ENCODE data around the gene NDUFAF7. TPM values are rescaled to one million over a fixed set of nuclear protein-coding genes. Genes with fewer than 3 reads are reported as not detected.

Gene NDUFAF7
- polyA plus RNA-seq, 3 donors, result 4.7 to 12.2 (median 5.6) TPM

DNA sequence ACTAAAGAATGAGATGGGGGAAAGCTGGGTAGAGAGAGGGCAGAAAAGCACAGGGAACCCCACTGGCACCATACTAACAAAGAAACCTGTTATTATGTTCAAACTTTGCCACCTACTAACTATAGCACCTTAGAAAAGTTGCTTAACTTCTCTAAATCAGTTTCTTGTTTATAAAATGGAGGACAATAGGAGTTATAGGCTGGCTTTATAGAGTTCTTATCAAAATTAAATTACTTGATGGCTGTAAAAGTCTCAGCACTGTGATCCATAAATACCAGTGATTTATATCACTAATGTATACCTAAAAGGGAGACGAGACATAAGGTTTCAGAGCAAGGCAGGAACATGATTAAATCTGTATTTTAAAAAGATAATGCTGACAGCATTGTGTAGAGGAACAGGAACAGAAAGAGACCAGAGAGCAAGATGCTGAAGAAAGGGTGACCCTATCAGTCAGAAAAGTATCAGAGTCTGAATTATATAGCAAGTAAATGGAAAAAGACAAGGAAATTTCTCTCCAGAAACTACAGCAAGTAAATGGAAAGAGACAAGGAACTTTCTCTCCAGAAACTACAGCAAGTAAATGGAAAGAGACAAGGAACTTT, 64.1 kb downstream of the NDUFAF7 start:
- no peak overlapping the region for H3K9ac ChIP-seq (ENCODE audit: insufficient read depth, low read length, poor library complexity, severe bottlenecking)
- Mint-ChIP-seq H3K4me3 (no peak overlapping the region), H3K27ac (peak overlapping the region in 6 of 7 donors; percentile 11 to 75 (median 55)), H3K4me1 (peaks cover 10% of the 10 kb centered on the region), H3K27me3 (ENCODE audit: low read depth in 3 of 3) (no peaks in the 10 kb centered on the region), H3K36me3 (peaks cover 18 to 33% of the 10 kb centered on the region in 2 donors), H3K9me3 (no peaks in the 10 kb centered on the region)
- H2AFZ ChIP-seq (ENCODE audit: insufficient read depth, low read depth, low read length, poor library complexity, severe bottlenecking), result no peak overlapping the region
- peaks cover 17% of the 10 kb centered on the region for H4K20me1 ChIP-seq (ENCODE audit: insufficient read depth, low read length)
- TF ChIP-seq, protein P1, sequence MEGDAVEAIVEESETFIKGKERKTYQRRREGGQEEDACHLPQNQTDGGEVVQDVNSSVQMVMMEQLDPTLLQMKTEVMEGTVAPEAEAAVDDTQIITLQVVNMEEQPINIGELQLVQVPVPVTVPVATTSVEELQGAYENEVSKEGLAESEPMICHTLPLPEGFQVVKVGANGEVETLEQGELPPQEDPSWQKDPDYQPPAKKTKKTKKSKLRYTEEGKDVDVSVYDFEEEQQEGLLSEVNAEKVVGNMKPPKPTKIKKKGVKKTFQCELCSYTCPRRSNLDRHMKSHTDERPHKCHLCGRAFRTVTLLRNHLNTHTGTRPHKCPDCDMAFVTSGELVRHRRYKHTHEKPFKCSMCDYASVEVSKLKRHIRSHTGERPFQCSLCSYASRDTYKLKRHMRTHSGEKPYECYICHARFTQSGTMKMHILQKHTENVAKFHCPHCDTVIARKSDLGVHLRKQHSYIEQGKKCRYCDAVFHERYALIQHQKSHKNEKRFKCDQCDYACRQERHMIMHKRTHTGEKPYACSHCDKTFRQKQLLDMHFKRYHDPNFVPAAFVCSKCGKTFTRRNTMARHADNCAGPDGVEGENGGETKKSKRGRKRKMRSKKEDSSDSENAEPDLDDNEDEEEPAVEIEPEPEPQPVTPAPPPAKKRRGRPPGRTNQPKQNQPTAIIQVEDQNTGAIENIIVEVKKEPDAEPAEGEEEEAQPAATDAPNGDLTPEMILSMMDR (IDR thresholded peaks at IDR 0.05), result no peak
- H3K9me3 ChIP-seq (replicated peaks in 1 of 2; ENCODE audit: control insufficient read depth in 1 of 2, insufficient read depth in 1 of 2, low read length in 2 of 2), result no peaks in the 10 kb centered on the region
- peaks cover 12 to 31% of the 10 kb centered on the region in 2 donors for H3K36me3 ChIP-seq (replicated peaks in 1 of 2; ENCODE audit: control insufficient read depth in 1 of 2, insufficient read depth in 2 of 2, low read length in 2 of 2)
- no peaks in the 10 kb centered on the region for H3K27me3 ChIP-seq (ENCODE audit: control insufficient read depth in 2 of 2, insufficient read depth in 2 of 2, low read length in 2 of 2)
- peak overlapping the region in 1 of 2 donors; percentile 33 for H3K27ac ChIP-seq (ENCODE audit: low read depth in 1 of 2, low read length in 2 of 2)
- WGBS (ENCODE audit: insufficient coverage), result no CpG with 5 or more reads among the region's 1 CpG
- DNase-seq, result no peak
- no peak overlapping the region for H3K4me2 ChIP-seq (replicated peaks; ENCODE audit: extremely low read depth, low read length, poor library complexity, severe bottlenecking)
- intact Hi-C loops (cut with micrococcal nuclease), result no loop called here
- no peaks in the 10 kb centered on the region for H3K4me1 ChIP-seq (ENCODE audit: control insufficient read depth in 1 of 2, insufficient read depth in 2 of 2, low read length in 2 of 2)
- peaks cover 68% of the 10 kb centered on the region for H3K79me2 ChIP-seq (ENCODE audit: insufficient read depth, low read length)
- no peak overlapping the region for H3K4me3 ChIP-seq (replicated peaks in 1 of 3; ENCODE audit: low read depth in 2 of 3, low read length in 3 of 3)

DNA sequence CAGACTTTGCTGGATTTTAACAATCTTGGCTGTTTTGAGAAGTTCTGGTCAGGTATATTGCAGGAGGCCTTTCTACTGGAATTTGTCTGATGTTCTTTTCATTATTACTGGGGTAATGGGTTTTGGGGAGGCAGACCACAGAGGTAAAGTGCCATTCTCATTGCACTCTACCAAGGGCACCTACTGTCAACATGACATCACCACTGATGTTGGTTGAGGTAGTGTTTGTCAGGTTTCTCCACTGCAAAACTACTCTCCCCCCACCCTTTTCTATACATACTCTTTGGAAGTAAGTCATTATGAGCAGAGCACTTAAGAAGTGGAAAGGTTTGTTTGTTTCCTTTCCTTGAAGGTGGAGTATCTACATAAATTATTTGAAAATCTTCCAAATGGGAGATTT, 66.2 kb downstream of the NDUFAF7 start:
- H3K4me1 ChIP-seq (ENCODE audit: control insufficient read depth in 1 of 2, insufficient read depth in 2 of 2, low read length in 2 of 2), result no peaks in the 10 kb centered on the region
- Mint-ChIP-seq H3K27me3 (ENCODE audit: low read depth in 3 of 3) (no peaks in the 10 kb centered on the region), H3K9me3 (no peaks in the 10 kb centered on the region), H3K4me1 (peaks cover 13% of the 10 kb centered on the region), H3K36me3 (peaks cover 3 to 16% of the 10 kb centered on the region in 2 donors), H3K4me3 (no peak overlapping the region), H3K27ac (peak overlapping the region in 2 of 7 donors; percentile 23 to 52)
- H3K36me3 ChIP-seq (replicated peaks in 1 of 2; ENCODE audit: control insufficient read depth in 1 of 2, insufficient read depth in 2 of 2, low read length in 2 of 2), result peaks cover 4 to 10% of the 10 kb centered on the region in 2 donors
- peaks cover 32% of the 10 kb centered on the region for H4K20me1 ChIP-seq (ENCODE audit: insufficient read depth, low read length)
- H3K4me3 ChIP-seq (replicated peaks in 1 of 3; ENCODE audit: low read depth in 2 of 3, low read length in 3 of 3), result no peak overlapping the region
- H3K9ac ChIP-seq (ENCODE audit: insufficient read depth, low read length, poor library complexity, severe bottlenecking), result no peak overlapping the region
- TF ChIP-seq, protein P1 (IDR thresholded peaks at IDR 0.05), result no peak
- H3K79me2 ChIP-seq (ENCODE audit: insufficient read depth, low read length), result peaks cover 85% of the 10 kb centered on the region
- H3K27ac ChIP-seq (ENCODE audit: low read depth in 1 of 2, low read length in 2 of 2), result no peak overlapping the region
- no peaks in the 10 kb centered on the region for H3K9me3 ChIP-seq (replicated peaks in 1 of 2; ENCODE audit: control insufficient read depth in 1 of 2, insufficient read depth in 1 of 2, low read length in 2 of 2)
- H3K4me2 ChIP-seq (replicated peaks; ENCODE audit: extremely low read depth, low read length, poor library complexity, severe bottlenecking), result no peak overlapping the region
- no peak for DNase-seq
- intact Hi-C loops (cut with micrococcal nuclease), result no loop called here
- no peaks in the 10 kb centered on the region for H3K27me3 ChIP-seq (ENCODE audit: control insufficient read depth in 2 of 2, insufficient read depth in 2 of 2, low read length in 2 of 2)
- H2AFZ ChIP-seq (ENCODE audit: insufficient read depth, low read depth, low read length, poor library complexity, severe bottlenecking), result no peak overlapping the region

Other genes starting within 250 kb of the NDUFAF7 start
- 10 to 100 TPM in 1 of 3 donors, 1 to 10 TPM in 2; 3.5 to 21.6 (median 3.8) TPM for gene HEATR5B, start 147.3 kb upstream of the NDUFAF7 start, polyA plus RNA-seq
- gene GPATCH11, start 147.1 kb upstream of the NDUFAF7 start, polyA plus RNA-seq, result 1 to 10 TPM; 3.1 to 5.7 (median 3.8) TPM
- 10 to 100 TPM in 2 of 3 donors, 1 to 10 TPM in 1; 7.9 to 23.4 (median 17.6) TPM for gene EIF2AK2, start 74.7 kb upstream of the NDUFAF7 start, polyA plus RNA-seq
- gene SULT6B1, start 43.0 kb upstream of the NDUFAF7 start, polyA plus RNA-seq, result not detected
- gene CEBPZOS, start 35.2 kb upstream of the NDUFAF7 start, polyA plus RNA-seq, result 10 to 100 TPM; 12.6 to 19.3 (median 18.2) TPM
- 10 to 100 TPM in 2 of 3 donors, 1 to 10 TPM in 1; 5.7 to 11.2 (median 11.1) TPM for gene CEBPZ, start 62 bp upstream of the NDUFAF7 start, polyA plus RNA-seq
- gene PRKD3, start 93.2 kb downstream of the NDUFAF7 start, polyA plus RNA-seq, result 10 to 100 TPM; 14.2 to 17.5 (median 16.9) TPM
- 100 to 1,000 TPM in 2 of 3 donors, 10 to 100 TPM in 1; 54.7 to 302 (median 272) TPM for gene QPCT, start 113.0 kb downstream of the NDUFAF7 start, polyA plus RNA-seq